GM18520 (cell line): ENCODE results near the gene NSUN6.
"Not testable (repeated sequence)": the region's sequence is repeated elsewhere in the genome, so short reads cannot be mapped to it uniquely, and the experiment has no call there.

Source experiments
- ATAC-seq: cut with Tn5 transposase; IDR thresholded peaks from one replicate; pipeline ENCODE4 v1.9.1; 2021; ENCODE audit not compliant: unreplicated experiment

NSUN6 gene

DNA sequence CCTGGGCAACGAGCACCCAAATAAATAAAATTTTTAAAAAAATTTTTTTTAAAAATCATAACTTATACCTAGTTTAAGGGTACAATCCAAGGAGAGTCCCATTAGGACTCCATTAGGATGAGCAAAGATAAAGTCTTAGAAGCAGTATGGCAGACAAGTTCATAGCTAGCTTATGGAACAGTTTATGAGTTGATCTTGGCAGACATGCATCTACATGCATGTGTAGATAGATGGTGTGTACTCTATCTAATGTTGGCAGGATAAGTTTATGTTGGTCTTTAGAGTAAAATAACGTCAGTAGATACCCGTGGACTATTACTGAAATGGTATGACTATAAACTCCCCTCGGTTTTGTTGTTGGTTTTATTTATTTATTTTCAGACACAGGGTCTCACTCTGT, 40.2 kb downstream of the NSUN6 start:
- no peak for ATAC-seq

DNA sequence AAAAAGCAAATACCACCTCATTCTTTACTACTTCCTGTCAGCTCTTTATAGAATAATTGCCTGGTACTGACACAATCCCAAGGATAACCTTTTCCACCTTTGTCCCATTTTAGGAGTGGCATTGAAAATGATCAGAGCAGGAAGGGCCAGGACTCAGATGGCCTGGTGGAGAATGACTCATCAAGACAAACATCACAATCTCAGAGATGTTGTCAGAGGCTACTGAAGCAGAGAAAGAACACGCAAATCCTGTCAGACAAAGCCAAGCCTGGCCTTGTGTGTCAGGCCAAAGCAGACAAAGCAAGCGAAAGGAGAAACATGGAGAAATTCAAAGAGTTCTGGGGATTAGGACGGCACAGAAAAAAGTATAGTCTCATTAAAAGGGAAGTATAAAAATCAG, 40.9 kb downstream of the NSUN6 start:
- no peak for ATAC-seq

DNA sequence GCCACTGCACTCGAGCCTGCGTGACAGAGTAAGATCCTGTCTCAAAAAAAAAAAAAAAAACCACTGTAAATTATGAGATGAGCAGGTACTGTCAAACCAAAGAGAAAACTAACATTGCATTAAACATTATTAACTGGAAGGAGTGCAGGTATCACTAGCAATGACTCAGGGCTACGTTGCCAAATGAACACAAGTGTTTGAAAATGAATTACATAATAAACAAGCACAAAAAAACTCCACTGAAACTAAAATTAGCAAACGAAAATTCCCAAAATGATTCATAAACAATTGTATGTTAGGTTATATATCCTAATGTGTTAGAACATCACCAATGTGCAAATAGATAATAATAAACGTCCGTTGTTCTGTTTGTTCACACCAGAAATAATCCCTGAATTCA, 42.8 kb downstream of the NSUN6 start:
- ATAC-seq = no peak

DNA sequence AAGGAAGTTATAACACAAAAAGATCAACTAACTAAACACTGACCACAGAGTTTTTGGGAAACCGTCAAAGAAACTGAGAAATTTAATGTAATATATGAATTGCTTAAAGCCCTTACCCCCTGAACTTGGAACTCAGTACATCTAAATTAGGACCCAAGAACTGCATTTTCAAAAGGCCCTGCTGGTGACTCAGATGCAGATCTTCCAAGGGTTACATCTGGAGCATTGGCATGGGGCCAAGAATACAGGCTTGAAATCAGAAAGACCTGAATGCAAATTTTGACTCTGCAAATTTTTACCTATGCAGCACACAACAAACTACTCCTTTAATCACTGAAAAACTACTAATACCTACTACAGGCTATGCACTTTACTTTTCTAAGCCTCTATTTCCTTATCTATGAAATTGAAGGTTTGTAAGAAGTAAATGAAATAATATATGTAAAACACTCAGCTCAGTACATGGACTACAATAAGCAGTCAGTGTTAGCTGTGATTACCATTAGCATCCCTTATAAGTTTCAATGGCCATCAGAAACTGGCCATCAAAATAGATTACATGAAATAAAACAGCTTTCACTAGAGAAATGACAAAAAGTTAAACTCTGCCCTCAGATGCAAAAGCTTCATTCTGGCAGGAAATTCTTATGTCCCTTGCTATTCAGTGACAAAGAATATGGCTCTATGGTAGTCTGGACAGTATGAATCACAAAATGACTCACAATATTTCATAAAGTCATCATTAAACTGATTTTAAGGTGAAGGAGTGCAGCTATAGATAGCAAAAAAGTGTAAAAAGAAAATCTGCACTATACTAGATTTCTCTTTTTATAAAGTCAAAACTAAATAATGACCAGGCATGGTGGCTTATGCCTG, 43.6 kb downstream of the NSUN6 start:
- ATAC-seq = no peak

DNA sequence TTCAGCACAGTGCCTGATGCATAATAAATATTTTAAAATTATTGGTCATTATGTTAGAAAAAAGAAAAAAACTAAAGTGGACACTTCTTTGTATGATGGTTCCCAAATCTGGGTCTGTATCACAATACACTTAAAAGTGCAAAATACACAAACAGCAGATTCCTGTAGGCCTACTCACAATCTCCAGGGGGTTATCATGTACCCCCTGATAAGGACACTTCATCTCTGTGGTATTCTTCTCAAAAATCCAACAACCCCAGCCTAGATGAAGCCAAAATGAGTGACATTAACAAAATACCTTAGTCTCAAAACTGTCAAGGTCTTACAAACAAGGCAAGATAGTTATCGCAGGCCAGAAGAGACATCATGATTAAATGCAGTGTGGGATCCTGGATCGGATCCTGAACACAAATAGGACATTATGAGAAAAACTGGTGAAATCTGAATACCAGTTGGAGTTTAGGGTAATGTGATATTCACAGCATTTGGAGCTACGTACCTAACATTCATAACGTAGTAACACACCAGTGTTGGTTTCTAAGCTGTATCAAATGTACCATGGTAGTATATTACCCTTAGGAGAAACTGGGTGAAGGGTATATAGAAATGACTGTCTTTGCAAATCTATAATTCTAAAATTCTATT, 45.2 kb downstream of the NSUN6 start:
- ATAC-seq = no peak

DNA sequence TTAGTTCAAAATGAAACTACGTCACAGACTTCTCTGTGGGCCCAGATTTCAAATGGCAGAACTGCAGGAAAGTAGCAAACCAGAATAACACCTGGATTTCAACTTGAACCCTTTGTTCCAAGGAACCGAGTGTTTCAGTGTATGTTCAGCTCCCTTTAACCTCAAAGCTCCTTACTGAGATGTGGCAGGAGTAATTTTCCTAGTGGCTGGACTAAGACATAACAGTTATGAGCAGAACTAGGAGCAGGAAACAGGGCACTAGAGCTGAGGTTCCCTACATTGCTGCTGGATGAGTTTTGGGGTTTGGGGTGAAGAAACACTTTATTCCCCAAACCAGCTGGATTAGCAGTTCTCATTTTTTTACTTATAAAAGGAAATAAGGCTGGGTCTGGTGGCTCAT, 50.1 kb downstream of the NSUN6 start:
- ATAC-seq = no peak

DNA sequence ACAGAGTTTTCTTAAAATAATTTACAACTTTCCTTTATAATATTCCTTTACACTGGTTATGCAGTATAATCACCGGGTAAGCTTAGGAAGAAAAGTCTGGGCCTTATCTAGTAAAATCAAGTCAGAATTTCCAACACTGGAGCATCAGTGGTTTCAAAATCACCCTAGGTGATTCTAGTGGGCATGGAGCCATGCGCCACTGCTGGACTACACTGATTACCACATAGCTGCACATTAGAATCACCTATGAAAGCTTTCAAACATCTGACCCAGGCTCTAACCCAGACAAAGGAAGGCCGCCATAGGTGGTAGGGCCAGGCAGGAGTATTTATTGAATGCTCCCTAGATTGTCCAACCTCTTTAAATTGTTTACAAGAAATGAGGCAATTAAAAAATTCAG, 52.0 kb downstream of the NSUN6 start:
- ATAC-seq = no peak

DNA sequence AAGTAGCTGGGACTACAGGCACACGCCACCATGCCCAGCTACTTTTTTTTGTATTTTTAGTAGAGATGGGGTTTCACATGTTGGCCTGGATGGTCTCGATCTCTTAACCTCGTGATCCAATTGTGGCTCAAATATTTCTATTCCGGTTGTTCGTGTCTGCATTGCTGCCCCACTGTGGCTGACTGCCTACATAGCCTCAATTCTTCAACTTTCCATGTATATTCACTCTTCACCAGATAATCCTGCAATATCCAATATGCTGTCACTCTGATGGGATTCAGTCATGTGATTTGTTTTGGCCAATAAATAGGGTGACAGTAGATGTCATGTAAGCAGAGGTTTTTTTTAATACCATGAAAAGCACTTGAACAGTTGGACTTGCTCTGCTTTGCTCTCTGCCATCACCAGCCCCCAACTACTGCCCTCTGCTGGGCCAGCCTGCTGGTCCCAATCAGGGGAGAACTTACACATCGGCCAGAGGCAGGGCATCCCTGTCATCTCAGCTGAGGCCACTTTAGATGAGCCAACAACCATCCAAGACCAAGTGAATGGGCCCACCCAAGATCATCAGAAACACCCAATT, 56.7 kb downstream of the NSUN6 start:
- no peak for ATAC-seq

DNA sequence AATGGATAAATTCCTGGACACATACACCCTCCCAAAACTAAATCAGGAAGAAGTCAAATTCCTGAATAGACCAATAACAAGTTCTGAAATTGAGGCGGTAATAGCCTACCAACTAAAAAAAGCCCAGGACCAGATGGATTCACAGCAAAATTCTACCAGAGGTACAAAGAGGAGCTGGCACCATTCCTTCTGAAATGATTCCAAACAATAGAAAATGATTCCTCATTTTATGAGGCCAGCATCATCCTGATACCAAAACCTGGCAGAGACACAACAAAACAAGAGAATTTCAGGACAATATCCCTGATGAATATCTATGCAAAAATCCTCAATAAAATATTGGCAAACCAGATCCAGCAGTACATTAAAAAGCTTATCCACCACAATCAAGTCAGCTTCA, 60.2 kb downstream of the NSUN6 start:
- not testable (repeated sequence) for ATAC-seq

DNA sequence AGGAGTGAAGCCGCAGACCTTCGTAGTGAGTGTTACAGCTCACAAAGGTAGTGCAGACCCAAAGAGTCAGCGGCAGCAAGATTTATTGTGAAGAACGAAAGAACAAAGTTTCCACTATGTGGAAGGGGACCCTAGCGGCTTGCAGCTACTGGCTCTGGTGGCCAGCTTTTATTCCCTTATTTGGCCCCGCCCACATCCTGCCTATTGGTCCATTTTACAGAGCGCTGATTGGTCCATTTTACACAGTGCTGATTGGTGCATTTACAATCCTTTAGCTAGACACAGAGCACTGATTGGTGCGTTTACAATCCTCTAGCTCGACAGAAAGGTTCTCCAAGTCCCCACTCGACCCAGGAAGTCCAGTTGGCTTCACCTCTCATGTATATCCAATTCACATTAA, 64.8 kb downstream of the NSUN6 start:
- not testable (repeated sequence) for ATAC-seq

DNA sequence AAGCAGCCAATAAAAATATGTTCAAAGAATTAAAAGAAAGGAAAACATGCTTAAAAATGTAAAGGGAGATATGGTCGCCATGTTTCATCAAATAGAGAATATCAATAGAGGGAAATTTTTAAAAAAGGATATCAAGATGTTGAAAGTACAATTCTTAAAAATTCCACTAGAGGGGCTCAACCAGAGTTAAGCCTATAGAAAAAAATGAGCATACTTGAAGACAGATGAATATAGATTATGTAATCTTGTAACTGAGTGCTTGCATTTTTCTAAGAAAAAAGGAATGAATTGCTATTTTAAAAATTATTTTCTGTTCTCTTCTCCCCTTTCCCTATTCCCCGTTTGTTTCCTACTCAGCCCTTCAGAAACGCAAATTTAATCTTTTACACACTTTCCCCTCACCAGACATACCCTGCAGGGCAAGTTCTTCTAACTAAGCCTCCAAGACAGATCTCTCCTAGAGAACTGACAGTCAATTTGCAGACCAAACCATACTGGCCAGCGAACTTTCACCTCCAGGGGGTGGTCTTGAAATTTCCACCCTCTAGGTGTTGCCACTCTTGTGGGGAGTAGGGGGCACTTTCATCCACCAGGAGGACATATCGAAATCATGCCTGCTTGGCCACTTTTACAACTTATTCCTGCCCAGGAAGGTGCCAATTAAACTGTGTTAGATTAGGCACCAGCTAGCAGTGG, 67.7 kb downstream of the NSUN6 start:
- no peak for ATAC-seq

DNA sequence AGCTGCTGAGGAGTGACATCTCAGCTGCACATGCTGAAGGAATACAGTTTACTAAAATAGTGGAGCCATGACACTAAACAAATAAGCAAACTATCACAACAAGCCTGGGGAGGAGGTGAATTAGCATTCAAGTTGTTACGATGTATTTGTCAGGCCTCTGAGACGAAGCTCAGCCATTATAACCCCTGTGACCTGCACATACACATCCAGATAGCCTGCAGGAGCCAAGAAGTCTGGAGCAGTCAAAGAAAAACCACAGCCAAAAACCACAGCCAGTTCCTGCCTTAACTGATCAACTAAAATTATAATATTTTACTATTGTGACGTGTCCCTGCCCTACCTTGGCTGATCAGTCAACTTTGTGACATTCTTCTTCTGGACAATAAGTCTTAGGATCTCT, 68.6 kb downstream of the NSUN6 start:
- ATAC-seq = no peak

DNA sequence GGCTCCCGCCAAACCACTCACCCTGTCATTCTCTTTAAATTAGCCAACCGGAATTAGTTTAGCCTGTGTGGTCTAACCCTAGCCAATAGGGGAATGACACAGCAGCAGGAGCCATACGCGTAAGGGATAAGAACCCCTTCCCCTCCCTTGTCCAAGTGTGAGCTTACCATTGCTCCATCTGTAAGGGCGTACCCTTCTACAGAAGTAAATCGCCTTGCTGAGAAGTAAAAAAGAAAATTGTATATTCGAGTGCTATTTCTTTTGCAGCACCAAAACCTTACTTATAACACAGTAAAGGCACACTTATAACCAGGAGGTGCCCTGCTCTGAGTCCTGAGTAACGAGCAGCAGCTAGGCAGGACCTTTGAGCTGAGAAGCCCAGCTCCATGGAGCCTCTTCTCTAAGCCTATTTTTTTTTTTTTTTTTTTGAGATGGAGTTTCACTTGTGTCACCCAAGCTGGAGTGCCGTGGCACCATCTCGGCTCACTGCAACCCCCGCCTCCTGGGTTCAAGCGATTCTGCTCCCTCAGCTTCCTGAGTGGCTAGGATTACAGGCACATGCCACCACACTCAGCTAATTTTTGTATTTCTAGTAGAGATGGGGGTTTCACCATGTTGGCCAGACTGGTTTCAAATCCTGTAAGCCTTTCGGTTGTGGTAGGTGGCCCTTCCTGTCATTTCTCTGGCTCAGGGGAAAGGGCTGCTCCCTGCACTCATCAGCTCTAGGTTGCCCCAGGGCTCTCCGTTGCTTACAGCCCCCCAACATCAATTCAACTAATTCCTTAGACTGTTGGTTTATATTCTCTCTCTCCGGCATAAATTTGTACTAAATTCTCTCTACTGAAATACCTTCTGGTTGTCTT, 73.3 kb downstream of the NSUN6 start:
- no peak for ATAC-seq

DNA sequence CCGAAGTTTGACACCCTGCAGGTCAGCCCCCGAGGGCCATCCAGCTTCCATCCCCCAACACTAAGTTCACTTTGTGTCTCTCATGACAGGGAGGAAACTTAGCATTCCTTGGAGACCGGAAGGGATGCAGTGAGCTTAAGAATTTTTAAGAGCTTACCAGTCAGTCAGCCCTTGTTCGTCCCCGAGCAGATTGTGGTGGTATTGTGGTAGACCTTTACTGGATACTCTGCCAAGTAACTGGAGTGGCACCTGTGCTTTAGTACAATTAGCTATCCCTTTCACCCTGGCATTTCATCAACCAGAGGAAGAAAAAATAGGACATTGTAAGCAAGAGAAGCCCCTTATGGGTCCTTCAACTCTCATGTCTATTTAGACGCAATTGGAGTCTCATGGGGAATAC, 74.8 kb downstream of the NSUN6 start:
- no peak for ATAC-seq

DNA sequence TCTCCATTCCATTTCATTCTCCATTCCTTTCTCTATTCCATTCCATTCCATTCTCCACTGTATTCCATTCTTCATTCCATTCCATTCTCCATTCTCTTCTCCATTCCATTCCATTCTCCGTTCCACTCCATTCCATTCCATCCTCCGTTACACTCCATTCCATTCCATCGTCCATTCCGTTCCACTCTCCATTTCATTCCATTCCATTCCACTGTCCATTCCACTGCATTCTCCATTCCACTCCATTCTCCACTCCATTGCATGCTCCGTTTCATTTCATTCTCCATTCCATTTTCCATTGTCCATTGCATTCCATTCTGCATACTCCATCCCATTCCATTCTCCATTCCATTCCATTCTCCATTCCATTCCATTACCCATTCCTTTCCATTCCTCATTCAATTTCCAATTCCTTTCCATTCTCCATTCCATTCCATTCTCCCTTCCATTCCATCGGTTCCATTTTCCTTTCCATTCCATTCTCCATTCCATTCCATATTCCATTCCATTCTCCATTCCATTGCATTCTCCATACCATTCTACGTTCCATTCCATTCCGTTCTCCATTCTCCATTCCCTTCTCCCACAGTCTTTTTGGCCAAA, 78.3 kb downstream of the NSUN6 start:
- ATAC-seq = no peak

DNA sequence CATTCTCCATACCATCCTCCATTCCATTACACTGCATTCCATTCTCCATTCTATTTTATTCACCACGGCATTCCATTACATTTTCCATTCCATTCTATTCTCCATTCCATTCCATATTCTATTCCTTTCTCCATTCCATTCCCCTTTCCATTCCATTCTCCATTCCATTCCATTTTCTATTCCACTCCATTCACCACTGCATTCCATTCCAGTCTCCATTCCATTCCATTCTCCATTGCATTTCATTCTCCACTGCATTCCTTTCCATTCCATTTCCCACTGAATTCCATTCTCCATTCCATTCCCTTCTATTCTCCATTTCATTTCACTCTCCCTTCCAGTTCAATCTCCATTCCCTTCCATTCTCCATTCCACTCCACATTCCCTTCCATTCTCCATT, 79.6 kb downstream of the NSUN6 start:
- ATAC-seq = no peak

DNA sequence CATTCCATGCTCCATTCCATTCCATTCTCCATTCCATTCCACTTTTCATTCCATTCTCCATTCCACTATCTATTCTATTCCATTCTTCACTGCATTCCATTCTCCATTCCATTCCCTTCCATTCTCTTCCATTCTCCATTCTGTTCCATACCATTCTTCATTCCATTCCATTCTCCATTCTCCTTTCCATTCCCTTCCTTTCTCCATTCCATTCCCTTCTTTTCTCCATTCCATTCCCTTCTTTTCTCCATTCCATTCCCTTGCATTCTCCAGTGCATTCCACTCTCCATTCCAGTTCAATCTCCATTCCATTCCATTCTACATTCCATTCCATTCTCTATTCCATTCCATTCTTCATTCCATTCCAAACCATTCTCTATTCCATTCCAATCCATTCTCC, 80.3 kb downstream of the NSUN6 start:
- no peak for ATAC-seq

DNA sequence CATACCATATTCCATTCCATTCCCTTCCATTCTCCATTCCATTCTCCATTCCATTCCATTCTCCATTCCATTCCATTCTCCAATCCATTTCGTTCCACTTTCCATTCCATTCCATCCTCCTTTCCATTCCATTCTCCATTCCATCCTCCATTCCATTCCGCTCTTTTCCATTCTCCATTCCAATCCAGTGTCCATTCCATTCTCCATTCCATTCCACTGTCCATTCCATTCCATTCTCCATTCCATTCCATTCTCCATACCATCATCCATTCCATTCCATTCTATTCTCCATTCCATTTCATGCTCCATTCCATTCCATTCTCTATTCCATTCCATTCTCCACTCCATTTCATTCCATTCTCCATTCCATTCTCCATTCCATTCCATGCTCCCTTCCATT, 81.0 kb downstream of the NSUN6 start:
- not testable (repeated sequence) for ATAC-seq

DNA sequence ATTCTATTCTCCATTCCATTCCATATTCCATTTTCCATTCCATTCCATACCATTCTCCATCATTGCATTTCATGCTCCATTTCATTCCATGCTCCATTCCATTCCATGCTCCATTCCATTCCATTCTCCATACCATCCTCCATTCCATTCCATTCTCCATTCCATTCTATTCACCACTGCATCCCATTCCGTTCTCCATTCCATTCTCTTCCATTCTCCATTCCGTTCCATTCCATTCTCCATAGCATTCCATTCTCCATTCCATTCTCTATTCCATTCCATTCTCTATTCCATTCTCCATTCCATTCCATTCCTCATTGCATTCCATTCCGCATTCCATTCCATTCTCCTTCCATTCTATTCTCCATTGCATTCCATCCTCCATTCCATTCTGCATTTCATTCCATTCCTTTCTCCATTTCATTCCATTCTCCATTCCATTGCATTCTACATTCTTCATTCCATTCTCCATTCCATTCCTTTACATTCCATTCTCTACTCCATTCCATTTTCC, 84.0 kb downstream of the NSUN6 start:
- ATAC-seq = no peak

DNA sequence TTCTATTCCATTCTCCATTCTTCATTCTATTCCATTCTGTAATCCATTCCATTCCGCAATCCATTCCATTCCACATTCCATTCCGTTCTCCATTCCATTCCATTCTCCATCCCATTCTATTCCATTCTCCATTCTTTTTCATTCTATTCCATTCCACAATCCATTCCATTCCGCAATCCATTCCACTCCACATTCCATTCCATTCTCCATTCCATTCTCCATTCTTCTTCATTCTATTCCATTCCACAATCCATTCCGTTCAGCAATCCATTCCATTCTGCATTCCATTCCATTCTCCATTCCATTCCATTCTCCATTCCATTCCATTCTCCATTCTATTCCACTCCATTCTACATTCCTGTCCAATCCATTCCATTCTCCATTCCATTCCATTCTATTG, 85.2 kb downstream of the NSUN6 start:
- no peak for ATAC-seq
